GM18861 (cell line): Measurements from ENCODE around the gene PRSS38.

Source experiments
- ATAC-seq: cut with Tn5 transposase; IDR thresholded peaks from one replicate; pipeline ENCODE4 v1.9.1; 2021; ENCODE audit not compliant: unreplicated experiment

The PRSS38 gene

DNA sequence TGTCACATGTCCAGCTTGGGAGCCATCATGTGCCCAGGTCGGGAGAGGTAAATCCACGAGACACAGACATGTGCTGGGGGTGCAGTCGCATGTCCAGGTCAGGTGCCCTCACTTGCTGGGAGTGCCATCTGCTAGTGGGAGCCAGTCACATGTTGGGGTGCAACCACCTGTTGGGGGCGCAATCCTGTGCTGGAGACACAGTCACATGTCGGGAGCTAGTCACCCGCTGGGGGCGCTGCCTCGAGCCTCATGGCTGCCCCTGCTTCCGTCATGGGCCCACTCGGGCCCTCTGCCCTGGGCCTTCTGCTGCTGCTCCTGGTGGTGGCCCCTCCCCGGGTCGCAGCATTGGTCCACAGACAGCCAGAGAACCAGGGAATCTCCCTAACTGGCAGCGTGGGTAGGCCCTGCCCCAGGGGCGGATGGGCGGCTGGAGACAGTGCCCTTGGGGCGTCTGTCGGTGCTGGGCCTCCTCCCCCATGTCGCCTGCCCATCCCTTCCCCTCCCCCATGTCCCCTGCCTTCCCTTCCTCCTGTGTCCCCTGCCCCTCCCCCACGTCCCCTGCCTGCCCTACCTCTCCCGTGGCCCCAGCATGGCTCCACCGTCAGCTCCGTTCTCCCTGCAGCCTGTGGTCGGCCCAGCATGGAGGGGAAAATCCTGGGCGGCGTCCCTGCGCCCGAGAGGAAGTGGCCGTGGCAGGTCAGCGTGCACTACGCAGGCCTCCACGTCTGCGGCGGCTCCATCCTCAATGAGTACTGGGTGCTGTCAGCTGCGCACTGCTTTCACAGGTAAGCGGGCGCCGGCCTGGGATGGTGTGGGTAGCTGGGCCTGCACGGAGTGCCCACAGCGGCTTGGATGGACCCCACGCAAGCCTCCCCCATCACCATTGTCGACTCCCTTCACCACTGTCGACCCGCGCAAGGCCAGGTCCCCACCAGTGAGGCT, at the start of gene PRSS38:
TSS of gene PRSS38 (plus strand) at position 208 of the 942 bp plus-strand sequence. CDS start at position 250, 42 bp downstream.
- ATAC-seq, result no peak

DNA sequence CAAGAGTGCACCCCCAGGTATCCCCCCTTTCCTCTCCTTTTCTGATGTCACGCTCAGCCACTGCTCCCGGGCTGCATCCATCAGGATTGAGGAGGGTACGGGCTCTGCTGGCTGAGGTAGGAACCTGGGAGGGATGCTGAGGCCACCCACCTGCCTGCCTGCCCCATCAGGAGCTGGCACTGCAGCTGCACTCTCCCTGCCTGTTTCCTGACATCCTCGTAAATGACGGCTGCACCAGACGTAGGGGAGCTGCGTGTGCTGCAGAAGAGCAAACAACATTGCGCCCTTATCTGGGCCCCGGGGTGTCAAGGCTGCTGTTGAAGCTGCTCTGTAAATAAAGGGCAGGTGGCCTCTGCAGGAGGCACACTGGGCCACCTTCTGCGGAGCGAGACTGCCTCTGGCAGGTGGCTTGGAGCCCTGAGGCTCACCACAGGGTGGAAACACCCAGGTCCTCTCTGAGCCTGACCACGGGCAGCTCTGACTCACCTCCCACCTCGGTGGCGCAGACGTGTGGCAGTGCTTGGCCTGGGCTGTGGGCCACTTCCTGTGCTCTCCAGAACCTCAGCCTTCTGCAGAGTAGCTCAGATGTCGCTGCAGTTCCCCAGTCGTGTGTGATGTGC, 49.4 kb upstream of the PRSS38 start:
- ATAC-seq, result peak; percentile 39

DNA sequence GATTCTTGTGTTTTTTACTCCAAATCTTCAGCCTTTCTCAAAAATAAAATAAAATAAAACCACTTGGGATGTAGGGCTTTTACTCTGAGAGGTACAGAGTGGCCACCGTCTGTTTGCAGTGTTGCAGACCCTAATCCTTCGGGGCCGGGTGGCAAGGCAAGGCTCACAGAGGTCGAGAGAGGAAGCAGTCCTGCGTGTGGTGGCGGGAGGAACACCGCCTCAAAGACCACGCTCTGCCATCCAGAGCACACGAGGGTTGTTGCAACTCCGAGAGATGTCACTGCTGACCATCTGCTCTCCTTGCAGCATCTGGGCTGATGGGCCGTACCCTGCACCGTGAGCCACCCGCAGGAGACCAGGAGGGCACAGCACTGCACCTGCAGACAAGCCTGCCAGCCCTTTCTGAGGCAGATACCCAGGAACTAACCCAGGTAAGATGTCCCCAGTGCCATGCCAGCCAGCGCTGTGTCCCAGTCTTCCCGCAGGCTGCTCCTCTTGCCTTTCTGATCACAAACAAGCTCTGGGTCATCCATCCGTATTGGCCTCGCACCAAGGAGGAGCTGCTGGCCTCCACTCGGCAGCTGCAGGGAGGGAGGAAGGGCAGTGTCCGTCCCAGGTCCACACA, 48.7 kb upstream of the PRSS38 start:
- no peak for ATAC-seq

DNA sequence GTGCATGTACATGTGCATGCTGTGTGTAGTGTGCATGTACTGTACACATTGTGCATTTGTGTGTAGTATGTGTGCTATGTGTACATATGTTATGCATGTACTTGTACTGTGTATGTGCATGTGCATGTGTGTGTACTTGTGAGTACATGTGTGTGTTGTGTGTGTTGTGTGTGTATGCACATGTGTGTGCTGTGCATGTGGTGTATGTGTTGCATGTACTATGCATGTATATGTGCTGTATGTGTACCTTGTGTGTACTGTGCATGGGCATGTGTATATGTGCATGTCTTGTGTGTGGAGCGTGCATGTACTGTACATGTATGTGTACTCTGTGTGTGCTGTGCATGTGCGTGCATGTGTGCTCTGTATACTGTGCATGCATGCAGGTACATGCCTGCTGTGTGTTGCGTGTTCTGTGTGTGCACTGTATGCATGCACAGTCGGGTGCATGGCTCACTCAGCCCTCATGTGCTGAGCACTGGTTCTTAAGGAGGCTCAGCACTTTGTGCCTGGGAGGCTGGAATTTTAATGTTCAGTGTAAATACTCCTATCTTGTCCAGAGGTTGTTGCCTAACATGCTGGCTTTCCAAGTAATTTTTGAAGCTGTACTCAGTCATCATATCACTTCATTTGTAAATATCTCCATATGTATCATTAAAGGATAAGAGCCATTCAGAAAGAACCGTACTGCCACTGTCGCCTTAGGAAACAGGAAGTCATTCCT, 47.9 kb upstream of the PRSS38 start:
- ATAC-seq, result no peak

DNA sequence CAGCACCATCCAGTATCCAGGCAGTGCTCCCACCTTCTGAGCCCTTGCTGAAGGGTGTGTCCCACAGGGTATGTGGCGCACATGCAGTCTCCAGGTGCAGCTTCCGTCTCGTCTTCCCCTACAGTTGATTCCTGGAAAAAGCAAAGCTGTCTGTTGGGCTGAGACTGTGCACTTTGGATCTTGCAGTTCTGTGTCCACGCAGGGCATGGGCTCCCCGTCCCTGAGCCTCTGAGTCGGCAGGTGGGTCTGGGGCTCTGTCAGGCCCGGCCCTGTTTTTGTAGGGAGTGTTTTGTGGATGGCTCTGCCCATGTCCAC, 47.4 kb upstream of the PRSS38 start:
- ATAC-seq, result no peak

DNA sequence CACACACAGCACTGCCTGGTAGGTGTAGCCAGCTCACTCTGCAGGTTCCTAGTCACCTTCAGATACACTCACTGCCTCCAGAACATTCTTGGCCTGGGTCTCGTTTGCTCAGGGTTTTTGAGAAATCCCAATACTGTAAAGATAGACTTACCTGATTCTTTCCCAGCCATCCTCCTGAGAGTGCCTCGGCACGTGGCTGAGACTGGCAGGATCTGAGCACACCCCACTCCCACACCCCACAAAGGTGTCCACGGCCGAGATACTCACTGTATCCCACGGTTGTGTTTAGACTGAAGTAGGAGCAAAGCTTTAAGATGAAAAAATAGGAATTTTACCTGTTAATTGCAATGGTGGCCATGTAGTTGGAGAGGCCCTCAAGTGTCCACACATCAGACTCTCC, 46.8 kb upstream of the PRSS38 start:
- no peak for ATAC-seq

DNA sequence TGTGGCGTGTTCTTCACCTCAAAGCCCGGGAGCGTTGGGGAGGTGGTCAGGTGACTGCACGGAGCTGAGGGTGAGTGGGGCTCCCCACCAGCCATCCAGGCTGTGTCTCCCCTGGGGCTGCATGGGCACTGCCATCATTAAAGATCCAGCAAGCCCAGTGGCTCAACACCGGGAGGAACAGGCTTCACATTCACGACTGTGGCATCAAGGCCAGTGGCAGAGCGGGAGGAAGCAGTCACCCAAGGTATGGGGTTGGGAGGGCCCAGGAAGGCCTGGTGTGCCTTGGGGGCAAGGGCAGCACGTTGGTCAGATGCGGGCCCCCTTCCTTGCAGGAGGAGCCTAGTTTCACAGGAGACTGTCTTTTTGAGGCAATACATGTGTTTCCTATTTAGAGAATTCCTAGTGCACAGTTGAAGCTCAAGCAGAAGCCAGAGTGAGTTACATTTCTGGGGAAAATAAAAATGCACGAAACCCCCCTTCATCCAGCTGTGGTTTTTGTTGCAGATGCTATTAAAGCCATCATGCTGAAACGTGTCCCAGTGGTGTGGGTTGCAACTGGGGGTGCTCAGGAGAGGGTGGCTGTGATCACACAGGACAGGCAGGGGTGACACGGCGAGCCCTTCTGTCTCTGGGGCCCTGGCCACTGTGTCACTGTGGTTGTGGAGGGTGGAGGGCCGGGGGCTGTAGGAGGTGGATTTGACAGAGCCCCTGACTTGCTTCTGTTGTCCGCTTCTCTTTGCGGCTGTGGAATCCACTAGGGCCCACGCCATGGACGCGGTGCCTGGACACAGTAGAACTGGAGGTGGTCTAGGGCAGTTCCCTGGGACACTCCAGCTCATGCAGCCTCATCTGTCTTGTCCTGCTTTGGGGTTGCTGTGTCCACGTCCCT, 46.2 kb upstream of the PRSS38 start:
- no peak for ATAC-seq

DNA sequence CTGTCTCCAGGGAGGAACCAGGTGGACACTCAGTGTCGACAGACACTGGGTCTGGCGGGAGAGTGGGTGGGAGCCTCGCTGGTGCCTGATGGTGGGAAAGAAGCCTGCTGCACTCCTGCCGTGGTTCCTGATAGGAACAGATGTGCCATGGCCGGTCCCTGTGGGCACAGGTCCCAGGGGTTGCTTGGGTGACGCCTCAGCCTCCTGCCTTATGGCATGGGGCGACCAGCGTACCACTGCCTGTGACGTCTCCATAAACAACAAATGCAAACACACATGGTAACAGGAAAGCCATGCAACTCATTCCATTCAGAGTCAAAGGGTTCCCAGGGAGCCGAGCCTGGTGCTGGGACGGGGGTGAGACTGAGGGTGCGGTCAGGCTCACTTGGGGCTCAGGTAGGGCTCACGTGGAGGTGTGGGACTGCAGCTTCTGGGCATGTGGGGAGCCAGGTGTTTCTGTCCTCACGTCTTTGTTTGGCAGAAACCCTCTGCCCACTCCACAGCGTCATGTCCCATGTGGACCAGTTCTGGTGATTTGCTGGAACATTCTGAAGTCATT, 45.5 kb upstream of the PRSS38 start:
- no peak for ATAC-seq

DNA sequence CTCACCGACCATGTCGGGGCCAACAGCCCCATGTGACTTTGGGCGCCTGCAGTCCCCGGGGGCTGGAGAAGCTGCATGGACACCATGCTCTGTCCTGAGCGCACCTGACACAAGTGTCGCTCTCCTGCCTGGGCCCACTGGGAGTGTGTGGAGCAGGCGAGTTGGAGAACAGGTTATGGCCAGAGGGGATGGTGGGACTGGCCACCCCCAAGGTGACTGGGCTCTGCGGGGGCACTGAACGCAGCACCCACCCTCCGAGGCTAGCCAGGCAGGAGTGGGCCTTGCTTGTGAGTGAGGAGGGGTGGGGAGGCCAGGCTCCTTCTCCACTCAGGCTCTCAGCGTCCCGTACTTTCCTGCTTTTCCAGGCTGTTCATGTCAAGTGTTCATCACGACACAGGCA, 44.7 kb upstream of the PRSS38 start:
- ATAC-seq, result no peak

DNA sequence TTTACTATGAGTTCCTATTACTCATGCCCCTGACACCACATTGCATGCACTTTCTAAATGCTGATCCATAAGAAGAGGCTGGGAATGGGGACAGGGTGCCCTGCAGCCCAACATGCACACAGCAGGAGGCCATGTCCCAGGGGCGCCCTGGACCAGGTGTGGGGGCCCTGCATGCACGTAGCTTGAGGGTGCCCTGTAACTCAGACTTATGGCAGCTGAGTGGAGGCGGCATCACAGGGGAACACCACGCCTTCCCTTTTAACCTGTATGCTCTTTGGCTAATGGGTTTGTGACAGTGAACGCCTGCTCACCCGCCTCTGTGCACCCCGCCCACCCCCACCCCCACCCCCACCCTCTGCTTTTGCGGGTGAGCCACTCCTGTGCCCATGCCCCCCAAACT, 44.1 kb upstream of the PRSS38 start:
- ATAC-seq, result no peak

DNA sequence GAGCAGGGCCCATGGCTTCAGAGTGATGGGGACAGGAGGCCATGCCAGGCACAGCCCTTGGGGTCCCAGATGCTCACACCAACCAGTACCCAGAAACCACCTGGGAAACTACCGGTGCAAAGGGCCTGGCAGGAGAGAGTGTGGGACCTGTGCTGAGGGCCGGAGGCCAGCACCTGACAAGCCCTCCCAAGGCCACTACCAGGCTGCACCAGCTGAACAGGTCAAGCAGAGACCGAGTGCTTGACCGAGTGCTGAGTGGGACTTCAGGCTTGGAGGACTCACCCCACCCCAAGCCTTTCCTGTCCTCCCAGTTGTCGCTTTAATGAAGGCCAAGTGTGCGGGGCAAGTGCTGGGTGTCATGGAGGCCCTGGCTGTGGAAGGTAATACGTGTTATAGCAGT, 43.7 kb upstream of the PRSS38 start:
- no peak for ATAC-seq

DNA sequence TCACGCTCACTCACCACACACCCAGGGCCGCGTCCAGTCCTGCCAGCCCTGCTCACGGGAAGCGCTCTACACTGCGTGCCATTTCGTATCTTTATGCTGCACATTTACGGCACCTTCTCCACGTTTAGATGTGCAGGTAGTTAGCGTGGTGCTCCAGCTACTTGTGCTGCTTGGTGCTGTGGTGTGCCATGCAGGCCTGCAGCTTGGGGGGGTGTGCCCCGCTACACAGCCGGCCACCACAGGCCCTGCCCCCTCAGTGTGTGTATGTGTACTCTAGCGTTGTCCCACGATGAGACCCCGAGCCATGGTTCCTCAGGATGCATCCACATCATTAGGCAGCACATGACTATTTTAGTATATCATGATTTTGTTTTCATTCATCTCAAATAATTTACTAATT, 41.9 kb upstream of the PRSS38 start:
- no peak for ATAC-seq

DNA sequence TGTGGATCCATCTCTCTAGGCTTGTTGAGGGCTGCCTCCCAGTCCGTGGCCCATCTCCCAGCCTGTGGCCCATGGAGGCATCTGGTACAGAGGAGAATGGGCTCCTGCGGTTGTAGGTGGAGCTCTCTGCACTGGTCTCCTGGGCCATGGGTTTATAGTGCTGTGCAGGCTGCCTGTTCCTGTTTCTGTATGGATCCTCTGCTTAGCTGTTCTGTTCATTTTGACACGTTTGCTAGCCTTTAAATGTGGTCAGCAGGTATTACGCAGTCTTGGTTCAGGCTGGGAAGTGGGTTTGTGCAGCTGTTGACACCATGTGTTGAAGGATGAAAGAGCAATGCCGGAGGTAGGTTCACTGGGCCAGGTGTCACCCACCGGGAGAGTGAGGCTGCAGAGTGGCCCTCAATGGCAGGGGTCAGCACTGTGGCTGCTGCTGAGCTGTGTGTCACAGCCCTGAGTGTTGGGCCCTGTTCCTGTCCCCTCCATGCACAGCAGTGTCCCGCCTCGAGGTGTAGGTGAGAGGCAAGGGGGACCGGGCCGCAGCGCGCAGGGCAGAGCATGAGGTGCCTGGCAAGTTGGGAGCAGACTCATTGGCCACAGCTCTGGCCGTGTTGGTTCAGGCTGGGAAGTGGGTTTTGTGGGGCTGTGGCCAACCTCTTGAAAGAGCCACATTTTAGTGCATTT, 41.3 kb upstream of the PRSS38 start:
- ATAC-seq, result no peak

DNA sequence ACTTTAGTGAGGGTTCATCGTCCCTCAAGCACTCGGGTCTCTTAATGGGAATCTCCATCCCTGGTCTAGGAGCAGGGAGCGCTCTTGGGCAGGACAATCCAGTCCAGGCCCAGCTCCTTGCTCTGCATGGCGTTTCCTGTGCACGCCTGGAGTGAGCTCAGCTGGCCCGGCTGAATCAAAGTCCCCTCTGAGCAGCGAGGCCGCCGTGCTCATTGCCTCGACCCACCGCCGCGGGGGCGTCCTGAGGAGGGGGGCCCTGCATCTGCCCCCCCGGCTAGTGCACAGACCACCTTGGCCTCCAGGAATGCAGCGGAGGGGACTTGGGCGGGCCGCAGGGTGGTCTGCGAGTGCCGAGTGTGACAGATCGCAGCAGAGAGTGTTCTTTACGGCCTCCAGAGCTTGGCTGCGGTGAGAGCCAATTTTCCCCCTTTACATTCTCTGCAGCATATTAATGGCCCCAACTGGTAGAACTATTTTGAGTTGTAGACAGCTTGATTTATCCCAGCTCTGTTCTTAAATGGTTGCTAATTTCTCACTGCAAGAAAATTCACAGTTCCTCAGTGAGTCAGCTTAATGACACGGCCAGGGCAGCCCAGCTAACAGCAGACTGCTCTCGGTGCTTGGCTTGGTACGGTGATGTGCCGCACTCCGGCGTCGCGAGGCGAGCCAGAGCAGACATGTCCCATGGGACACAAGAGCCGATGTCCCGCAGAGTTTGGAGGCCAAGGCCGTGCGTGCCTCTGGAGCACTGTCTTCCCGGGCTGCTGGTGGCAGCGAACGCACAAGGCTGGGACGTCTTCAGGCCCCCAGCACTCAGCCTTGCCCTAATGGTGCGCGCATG, 40.4 kb upstream of the PRSS38 start:
- ATAC-seq, result no peak

DNA sequence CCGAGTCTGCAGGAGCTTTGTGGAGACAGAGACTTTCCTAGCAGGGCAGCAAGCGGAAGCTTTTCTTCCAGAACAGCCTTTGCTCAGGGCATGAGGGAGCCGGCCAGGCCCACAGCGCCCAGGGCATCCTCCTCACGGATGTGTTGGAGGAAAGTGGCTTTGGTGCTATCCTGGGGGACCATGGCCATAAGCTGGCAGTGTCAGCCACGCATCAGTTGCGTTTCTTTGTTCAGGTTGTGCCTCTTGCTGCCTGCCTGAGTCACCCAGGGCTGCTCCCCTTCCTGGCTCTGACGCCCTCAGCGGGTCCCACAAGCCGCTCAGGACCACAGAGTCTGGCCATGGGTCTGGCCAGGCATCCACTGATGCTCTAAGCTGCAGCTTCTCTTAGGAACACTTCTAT, 39.6 kb upstream of the PRSS38 start:
- ATAC-seq, result no peak

DNA sequence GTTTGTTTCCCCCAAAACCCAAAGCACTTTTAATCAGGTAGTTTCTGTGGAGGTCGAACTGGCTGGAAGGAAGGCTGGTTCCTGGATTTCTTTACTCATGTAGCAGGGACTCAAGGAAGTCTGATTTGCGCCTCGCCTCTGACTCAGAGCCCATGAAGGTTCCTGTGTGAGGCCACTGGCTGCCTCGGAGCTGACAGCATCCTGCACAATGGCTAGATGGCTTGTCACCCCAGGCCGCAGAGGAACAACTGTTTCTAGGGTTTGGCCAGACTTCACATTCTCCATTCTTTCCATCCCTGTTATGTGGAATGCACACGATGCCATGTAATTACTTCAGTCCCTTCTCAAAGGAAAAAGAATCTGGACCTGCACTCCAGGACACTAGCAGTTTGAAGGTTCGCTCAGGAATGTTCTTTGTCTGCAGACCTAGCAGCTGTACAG, 39.1 kb upstream of the PRSS38 start:
- no peak for ATAC-seq

DNA sequence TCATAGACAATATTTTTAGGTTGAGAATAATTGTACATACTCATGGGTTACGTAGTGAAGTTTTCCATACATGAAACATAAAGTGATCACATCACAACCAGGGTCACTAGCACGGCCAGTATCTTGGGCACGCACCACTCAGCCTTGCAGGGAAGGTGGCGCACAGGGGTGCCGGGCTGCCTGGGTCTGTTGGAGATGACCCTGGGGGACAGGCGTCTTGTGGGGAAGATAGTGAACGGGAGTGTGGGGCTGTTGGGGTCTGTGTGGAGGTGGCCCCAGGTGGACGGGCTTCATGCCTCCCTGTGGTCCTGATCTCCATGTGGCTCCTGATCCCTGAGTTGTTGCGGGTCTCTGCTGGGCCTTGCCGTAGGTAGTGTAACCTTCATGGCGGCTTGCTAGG, 38.3 kb upstream of the PRSS38 start:
- ATAC-seq, result no peak

DNA sequence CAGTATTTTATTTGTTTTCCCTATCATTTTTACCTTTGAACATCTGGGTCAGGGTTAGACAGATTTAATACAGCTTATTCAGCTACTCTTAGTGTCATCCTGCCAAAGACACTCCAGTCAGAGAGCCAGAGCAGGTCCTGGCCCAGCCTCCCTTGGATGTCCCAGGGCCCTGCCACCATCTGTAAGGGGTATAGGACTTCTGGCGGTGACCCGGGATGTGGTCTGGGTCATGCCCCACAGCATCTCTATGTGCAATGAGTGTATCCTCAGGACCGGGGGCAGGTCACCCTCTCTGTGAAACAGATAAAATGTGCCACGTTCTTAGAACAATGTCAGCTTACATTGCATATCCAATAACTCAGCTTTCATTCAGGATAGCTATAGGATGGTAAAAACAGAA, 37.8 kb upstream of the PRSS38 start:
- no peak for ATAC-seq
